HT1080 (cell line): Measurements from ENCODE around the gene ADGRA1. TPM values are rescaled to one million over a fixed set of nuclear protein-coding genes. Genes with fewer than 3 reads are reported as not detected.
"Not testable (repeated sequence)": the region's sequence is repeated elsewhere in the genome, so short reads cannot be mapped to it uniquely, and the experiment has no call there.

Experiments used
- DNase-seq: peaks from one replicate; pipeline ENCODE4 v3.0.0-alpha.2; 2015; ENCODE audit warnings: low read depth
- total RNA-seq: library from RNA; depleted of rRNA; stranded (reverse); fragments of >200 nt; shearing (Covaris generic); gene quantifications from 2 replicates; pipeline ENCODE4 v1.2.3, GENCODE V29; 2014

Gene ADGRA1
- total RNA-seq, 1 experiment from 2014 or later, result not detected

GRCh38 chr10:133162178-133162909 lies 74.6 kb downstream of the ADGRA1 start:
- no peak for DNase-seq

- no peak for DNase-seq
Measured at GRCh38 chr10:133162910-133163856, 75.5 kb downstream of the ADGRA1 start.

DNA sequence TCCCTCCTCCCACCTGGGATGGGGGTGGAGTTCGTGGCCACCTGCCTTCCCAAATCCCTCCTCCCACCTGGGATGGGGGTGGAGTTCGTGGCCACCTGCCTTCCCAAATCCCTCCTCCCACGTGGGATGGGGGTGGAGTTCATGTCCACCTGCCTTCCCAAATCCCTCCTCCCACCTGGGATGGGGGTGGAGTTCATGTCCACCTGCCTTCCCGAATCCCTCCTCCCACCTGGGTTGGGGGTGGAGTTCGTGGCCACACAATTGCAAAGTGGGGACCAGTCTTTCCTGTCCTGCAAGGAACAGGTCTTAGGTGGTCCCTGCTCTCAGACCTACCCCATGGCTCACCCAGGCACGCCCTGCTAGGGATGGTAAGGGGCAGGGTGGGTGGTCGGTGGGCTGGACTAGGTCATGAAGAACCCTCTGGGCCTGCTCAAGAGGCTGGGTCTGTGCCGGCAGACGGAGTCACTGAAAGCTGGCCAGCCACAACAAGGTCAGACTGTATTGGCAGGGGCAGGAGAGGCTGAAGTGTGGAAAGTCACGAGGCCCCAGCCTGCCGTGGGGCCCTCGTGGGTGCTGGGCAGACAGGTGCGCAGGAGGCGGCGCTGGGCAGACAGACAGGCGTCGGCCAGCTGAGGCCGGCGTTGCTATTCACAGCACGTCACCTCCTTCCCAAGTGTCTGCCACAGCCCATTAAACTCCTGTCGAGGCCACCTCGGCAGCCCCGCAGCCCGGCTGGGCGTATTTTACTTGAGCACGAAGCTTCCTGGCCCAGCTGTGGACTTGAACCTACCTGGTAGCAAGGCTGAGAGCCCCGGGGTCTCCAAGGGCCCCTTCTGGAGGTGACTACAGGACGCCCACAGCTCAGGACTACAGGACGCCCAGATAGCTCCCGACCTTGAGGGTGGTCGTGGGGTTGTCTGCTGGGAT lies 76.4 kb downstream of the ADGRA1 start:
- no peak for DNase-seq

DNA sequence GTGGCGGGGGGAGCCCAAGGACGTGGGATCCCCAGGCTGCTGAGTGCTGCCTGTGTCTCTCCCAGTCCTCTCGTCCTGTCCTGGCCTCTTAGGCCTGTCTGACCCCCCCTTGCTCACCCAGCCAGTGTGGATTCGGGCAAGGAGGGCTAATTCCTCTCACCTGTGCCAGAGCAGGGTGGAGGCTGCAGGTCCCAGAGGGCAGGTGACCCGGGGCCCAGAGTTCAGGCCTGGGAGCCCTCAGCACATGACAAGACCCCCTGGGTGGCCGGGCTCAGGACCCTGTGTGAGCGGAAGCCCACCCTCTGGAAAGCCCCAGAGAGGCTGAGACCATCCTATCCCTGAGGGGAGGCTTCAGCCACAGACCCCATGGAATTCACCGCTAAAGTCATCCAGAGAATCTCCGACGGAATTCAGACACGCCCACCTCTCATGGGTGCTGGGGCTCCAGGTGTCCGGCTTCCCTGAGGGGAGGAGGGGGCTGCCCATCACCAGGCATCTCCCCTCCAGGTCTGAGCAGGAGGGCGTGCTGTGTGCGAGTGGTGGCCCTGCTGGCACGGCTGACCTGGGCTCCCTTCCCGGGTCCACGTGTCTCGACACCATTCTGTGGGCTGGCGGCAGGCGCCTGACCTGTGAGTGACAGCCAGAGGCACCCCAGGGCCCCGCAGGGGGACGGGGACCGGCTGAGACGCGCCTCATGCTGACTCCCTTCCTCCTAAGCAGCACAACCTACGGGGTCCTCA lies 77.3 kb downstream of the ADGRA1 start:
- no peak for DNase-seq

GRCh38 chr10:133165556-133166503 lies 78.1 kb downstream of the ADGRA1 start:
- DNase-seq, result no peak

DNA sequence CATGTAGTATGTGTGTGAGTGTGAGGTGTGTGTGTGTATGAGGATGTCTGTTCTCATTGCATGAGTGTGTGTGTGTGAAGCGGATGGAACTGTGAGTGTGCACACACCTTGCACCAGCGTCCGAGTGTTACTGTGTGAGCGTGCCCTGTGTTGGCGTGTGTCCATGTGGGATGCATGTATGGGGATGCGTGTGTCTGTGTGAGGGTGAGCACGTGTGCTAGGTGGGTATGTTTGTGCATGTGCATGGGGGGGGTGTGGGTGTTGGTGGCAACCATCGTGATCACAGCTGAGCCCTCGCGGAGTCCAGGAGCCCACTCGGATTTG lies 78.7 kb downstream of the ADGRA1 start:
- no peak for DNase-seq

- no peak for DNase-seq
Measured at GRCh38 chr10:133166828-133167692, 79.3 kb downstream of the ADGRA1 start.

DNA sequence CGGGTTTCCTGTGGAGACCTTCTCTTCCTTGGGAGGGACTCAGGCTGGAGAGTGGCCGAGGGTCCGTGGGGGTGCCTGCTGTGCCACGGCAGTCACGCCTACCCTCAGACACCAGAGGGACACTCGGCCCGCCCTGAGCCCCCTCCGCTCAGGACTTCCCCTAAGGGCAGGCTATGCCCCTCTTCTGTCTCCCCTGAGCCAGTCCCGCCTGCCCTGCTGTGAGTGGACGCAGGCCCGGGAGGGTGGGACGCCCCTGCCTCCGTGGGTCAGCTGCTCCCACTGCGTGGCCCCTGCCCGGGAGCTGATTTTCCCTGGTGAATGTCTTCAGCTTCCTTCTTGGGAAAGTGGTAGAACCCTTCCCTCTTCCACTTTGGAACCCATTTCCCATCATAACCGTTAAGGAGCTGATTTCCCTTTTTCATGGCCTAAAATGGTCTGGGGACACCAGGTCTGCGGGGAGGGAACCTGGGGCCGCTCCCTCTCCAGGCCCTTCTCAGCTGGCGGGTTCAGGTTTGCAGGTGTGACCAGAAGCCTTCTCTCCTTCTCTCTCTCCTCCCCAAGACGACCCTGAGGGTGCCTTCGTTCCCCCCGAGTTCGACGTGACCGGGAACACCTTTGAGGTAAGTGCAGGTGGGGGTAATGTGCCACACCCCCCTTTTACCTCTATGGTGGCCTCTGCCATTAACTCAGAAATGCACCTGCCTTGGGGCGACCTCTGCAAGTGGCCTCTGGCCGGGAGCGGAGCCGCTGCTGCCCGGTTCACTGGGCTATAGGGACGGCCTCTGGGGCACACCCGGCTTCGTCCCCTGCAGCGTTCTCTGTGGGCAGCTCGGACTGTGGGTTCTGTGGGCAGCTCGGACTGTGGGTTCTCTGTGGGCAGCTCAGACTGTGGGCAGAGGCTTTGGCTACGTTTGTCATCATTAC lies 80.2 kb downstream of the ADGRA1 start:
- DNase-seq, result no peak

GRCh38 chr10:133168617-133169031 lies 80.9 kb downstream of the ADGRA1 start:
- no peak for DNase-seq

DNA sequence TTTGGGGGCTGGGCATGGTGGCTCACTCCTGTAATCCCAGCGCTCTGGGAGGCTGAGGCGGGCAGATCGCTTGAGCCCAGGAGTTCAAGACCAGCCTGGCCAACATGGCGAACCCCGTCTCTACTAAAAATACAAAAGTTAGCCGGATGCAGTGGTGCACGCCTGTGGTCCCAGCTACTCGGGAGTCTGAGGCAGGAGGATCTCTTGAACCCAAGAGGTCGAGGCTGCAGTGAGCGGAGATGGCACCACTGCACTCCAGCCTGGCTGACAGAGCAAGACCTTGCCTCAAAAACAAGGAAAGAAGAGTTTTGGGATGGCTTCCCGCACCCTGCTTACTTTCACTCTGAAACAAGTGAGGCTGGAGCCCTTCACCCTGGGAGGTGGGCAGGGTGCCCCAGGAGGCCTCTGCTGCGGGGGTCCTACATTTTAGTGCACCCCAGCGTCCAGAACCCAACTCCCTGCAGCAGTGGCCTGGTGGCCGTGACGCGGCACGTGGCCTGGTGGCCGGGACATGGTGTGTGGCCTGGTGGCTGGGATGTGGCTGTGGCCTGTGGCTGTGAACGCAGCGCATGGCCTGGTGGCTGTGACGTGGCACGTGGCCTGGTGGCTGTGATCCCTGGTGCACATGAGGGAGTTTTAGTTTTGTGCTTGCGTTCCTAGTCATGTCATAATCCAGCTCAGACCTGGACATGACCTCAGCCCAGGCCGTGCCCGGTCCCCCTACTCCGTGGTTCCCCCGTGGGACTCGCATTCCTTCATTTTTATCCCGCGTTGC lies 81.6 kb downstream of the ADGRA1 start:
- no peak for DNase-seq

- DNase-seq, result no peak
Measured at GRCh38 chr10:133170092-133170491, 82.4 kb downstream of the ADGRA1 start.

GRCh38 chr10:133173860-133174640 lies 86.3 kb downstream of the ADGRA1 start:
- DNase-seq, result no peak

GRCh38 chr10:133174689-133175263 lies 87.1 kb downstream of the ADGRA1 start:
- DNase-seq, result no peak

DNA sequence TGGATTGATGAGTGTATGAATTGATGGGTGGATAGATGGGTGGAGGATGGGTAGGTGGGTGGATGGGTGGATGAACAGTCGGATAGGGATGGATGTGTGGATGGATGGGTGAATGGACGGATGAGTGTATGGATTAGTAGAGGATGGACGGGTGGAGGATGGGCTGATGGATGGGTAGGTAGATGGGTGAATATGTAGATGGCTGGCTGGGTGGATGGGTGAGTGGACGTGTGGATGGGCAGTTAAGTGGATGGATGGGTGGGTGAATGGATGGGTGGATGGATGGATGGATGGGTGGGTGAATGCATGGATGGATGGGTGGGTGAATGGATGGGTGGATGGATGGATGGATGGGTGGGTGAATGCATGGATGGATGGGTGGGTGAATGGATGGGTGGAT lies 87.9 kb downstream of the ADGRA1 start:
- not testable (repeated sequence) for DNase-seq

- DNase-seq, result no peak
Measured at GRCh38 chr10:133176546-133176945, 88.8 kb downstream of the ADGRA1 start.
